Left lung (tissue), 10 donors: ENCODE measurements around the gene SLC25A19. TPM values are rescaled to one million over a fixed set of nuclear protein-coding genes. Genes with fewer than 3 reads are reported as not detected.

Source experiments
- ATAC-seq: fragments of 200-7000 bp; cut with Tn5 transposase; one replicate; pipeline ENCODE4 v1.9.1; 2020; ENCODE audit warnings: moderate library complexity
- DNase-seq, 4 donors: peaks; one replicate each; pipeline ENCODE4 v3.0.0-alpha.2; 2013 to 2020
- H3K27ac ChIP-seq, 2 donors: fragments of 200-600 bp; sonication (generic) in 1 of 2; one replicate each; pipeline versions ENCODE4 v1.5.0 to v1.8.0; 2020 to 2021
- H3K27me3 ChIP-seq, 2 donors: fragments of 200-600 bp; sonication (generic) in 1 of 2; one replicate each; pipeline versions ENCODE4 v1.5.0 to v1.8.0; 2020 to 2021
- H3K36me3 ChIP-seq, 2 donors: fragments of 200-600 bp; sonication (generic) in 1 of 2; one replicate each; pipeline versions ENCODE4 v1.5.0 to v1.8.0; 2020 to 2021
- H3K4me1 ChIP-seq, 2 donors: fragments of 200-600 bp; one replicate each; pipeline ENCODE4 v1.8.0; 2021
- H3K4me3 ChIP-seq, 2 donors: fragments of 200-600 bp; sonication (generic) in 1 of 2; one replicate each; pipeline versions ENCODE4 v1.5.0 to v1.8.0; 2020 to 2021; ENCODE audit warnings: mild to moderate bottlenecking in 1 of 2
- H3K9me3 ChIP-seq, 2 donors: fragments of 200-600 bp; sonication (generic) in 1 of 2; one replicate each; pipeline versions ENCODE4 v1.5.0 to v1.8.0; 2020 to 2021
- intact Hi-C, 2 donors: fragments of 100-400 bp; cut with DNase I; formaldehyde crosslinking; loops; one replicate each; pipeline versions ENCODE4 v1.11.2 to v1.14.2; 2022
- polyA plus RNA-seq, 6 donors: library from polyadenylated mRNA; unstranded; fragments of 120-200 nt; gene quantifications; one replicate each; pipeline ENCODE4 v1.2.1, GENCODE V29; 2013; ENCODE audit not compliant: insufficient read length in 6 of 6
- total RNA-seq, 2 donors: library from RNA; stranded (reverse); fragmentation: NEBNext Ultra II Directional; extraction: Animal tissue kit (Norgen Biotek cat#: 25700); gene quantifications; one replicate each; pipeline ENCODE4 v1.2.1, GENCODE V29; 2021
- TF ChIP-seq, protein P1 (sequence below), 2 donors: fragments of 200-600 bp; sonication (generic) in 1 of 2; IDR thresholded peaks; one replicate each; pipeline versions ENCODE4 v1.5.0 to v1.8.0; 2021; ENCODE audit warnings: antibody characterized with exemption in 2 of 2
- donor health status: DM: no; HTN: yes; CAD: no.
- donor health status: DM: no; HTN: no; CAD: no.

SLC25A19 gene
- total and polyA plus RNA-seq, 8 donors = 5.9 to 29.7 (median 7.4) TPM

DNA sequence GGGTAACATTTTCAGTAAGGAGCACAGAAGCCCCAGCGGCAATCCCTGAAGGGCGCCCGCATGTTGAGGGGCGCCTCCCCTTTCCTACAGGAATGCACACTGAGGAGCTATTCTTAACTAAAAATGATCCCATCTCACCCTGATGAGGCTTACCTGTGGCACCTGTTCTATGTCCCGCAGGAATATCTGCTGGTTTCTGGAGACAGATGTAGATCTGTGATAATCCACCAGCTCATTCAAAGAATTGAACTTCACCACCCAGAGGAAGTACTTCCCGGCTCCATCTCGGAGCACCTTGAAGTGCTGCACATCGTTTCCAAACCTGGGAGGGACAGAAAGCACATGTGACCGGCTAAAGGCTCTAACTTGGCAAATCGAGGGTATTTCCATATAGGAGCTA lies 32.3 kb upstream of the SLC25A19 start:
- TF ChIP-seq, protein P1, sequence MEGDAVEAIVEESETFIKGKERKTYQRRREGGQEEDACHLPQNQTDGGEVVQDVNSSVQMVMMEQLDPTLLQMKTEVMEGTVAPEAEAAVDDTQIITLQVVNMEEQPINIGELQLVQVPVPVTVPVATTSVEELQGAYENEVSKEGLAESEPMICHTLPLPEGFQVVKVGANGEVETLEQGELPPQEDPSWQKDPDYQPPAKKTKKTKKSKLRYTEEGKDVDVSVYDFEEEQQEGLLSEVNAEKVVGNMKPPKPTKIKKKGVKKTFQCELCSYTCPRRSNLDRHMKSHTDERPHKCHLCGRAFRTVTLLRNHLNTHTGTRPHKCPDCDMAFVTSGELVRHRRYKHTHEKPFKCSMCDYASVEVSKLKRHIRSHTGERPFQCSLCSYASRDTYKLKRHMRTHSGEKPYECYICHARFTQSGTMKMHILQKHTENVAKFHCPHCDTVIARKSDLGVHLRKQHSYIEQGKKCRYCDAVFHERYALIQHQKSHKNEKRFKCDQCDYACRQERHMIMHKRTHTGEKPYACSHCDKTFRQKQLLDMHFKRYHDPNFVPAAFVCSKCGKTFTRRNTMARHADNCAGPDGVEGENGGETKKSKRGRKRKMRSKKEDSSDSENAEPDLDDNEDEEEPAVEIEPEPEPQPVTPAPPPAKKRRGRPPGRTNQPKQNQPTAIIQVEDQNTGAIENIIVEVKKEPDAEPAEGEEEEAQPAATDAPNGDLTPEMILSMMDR (IDR thresholded peaks at IDR 0.05) = no peak
- H3K27ac ChIP-seq = no peak overlapping the region
- DNase-seq (no peak), ATAC-seq (no peak)
- peaks cover 0 to 86% of the 10 kb centered on the region in 2 donors for H3K36me3 ChIP-seq
- peaks cover 8 to 63% of the 10 kb centered on the region in 2 donors for H3K4me1 ChIP-seq
- no peaks in the 10 kb centered on the region for H3K9me3 ChIP-seq
- H3K4me3 ChIP-seq = no peak overlapping the region
- intact Hi-C loops = no loop called here
- no peaks in the 10 kb centered on the region for H3K27me3 ChIP-seq

GRCh38 chr17:75319904-75320691 lies 30.9 kb upstream of the SLC25A19 start:
- Histone ChIP-seq H3K9me3 (no peaks in the 10 kb centered on the region), H3K27ac (no peak overlapping the region), H3K4me3 (no peak overlapping the region), H3K36me3 (peaks cover 0 to 79% of the 10 kb centered on the region in 2 donors), H3K4me1 (peaks cover 0 to 63% of the 10 kb centered on the region in 2 donors), H3K27me3 (no peaks in the 10 kb centered on the region)
- no peak for ATAC-seq
- TF ChIP-seq, protein P1 (IDR thresholded peaks at IDR 0.05) = no peak
- intact Hi-C loops = no loop called here
- peak in 1 of 4 donors; percentile 21 for DNase-seq

DNA sequence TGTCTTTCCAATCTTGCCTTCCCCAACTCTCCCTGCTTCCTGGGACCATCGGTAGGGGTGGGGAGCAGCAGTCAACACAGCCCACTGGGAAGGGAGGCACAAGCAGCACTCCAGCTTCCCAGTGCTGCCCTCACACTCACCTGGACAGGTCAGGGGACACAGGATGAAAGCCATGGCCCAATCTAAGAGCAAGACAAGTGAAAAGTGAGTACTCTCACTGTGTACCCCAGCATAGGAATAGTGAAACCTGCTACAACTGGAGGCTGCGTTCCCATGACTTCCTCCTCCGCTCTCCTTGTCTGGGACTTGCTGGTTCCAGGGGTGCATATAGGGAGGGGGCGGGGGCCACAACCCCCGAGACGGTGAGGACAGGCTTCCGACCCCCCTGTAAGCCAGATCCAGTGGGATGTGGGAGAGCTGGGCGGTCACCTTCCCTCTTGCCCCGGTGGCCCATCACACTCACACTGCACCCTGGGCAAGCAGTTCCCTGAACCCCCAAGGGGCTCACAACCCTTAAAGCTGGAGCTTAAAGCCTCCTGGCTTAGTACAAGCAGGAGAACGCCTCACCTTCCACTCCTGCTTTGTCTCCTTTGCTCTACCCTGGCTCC lies 29.5 kb upstream of the SLC25A19 start:
- intact Hi-C loops = no loop called here
- Histone ChIP-seq H3K9me3 (no peaks in the 10 kb centered on the region), H3K36me3 (peaks cover 0 to 66% of the 10 kb centered on the region in 2 donors), H3K4me3 (no peak overlapping the region), H3K4me1 (peaks cover 0 to 66% of the 10 kb centered on the region in 2 donors), H3K27ac (peak overlapping the region; percentile 13 to 87), H3K27me3 (no peaks in the 10 kb centered on the region)
- DNase-seq (peak in 1 of 4 donors; percentile 39), ATAC-seq (no peak)
- TF ChIP-seq, protein P1 (IDR thresholded peaks at IDR 0.05) = no peak

- ATAC-seq (no peak), DNase-seq (peak in 1 of 4 donors; percentile 57)
- intact Hi-C loops = no loop called here
- H3K36me3 ChIP-seq = peaks cover 0 to 61% of the 10 kb centered on the region in 2 donors
- no peak overlapping the region for H3K4me3 ChIP-seq
- peak overlapping the region; percentile 13 to 87 for H3K27ac ChIP-seq
- no peaks in the 10 kb centered on the region for H3K27me3 ChIP-seq
- H3K4me1 ChIP-seq = peaks cover 0 to 66% of the 10 kb centered on the region in 2 donors
- no peaks in the 10 kb centered on the region for H3K9me3 ChIP-seq
- TF ChIP-seq, protein P1 (IDR thresholded peaks at IDR 0.05) = no peak
Measured at GRCh38 chr17:75318211-75318610, 29.0 kb upstream of the SLC25A19 start.

DNA sequence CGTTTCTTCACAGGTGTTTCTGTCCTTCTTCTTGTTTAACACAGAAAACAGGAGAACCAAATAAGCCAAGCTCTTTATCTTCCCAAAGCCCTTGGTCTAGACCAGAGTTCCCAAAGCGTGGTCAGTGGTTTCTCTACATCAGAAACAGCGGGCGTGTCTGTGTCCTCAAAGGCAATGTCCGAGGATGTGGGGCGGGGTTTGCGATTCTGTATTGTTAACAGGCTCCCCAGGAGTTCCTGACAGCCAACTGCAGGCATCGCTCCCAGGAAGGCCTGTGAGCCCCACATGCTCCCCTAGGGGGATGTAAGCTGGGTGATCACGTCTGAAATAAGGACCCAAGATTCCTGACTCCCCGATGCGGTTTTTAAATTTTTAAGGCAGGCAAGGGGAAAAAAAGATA lies 28.4 kb upstream of the SLC25A19 start:
- DNase-seq (peak in 1 of 4 donors; percentile 52), ATAC-seq (no peak)
- intact Hi-C loops = no loop called here
- H3K36me3 ChIP-seq = peaks cover 0 to 56% of the 10 kb centered on the region in 2 donors
- H3K27ac ChIP-seq = peak overlapping the region in 1 of 2 donors; percentile 87
- TF ChIP-seq, protein P1 (IDR thresholded peaks at IDR 0.05) = no peak
- peaks cover 0 to 66% of the 10 kb centered on the region in 2 donors for H3K4me1 ChIP-seq
- H3K4me3 ChIP-seq = no peak overlapping the region
- no peaks in the 10 kb centered on the region for H3K27me3 ChIP-seq
- H3K9me3 ChIP-seq = no peaks in the 10 kb centered on the region
